ENCODE data around the gene SERINC2. TPM values are rescaled to one million over a fixed set of nuclear protein-coding genes. Genes with fewer than 3 reads are reported as not detected.
A peak's percentile ranks its signal among the peaks of the same experiment; 100 is the strongest.
"Not testable (repeated sequence)": the region's sequence is repeated elsewhere in the genome, so short reads cannot be mapped to it uniquely, and the experiment has no call there.

The SERINC2 gene
- total RNA-seq, 1 donor: 21.2 TPM

GRCh38 chr1:31426249-31426922 lies 13.4 kb downstream of the SERINC2 start:
- no peak for TF ChIP-seq CTCF (IDR thresholded peaks at IDR 0.05; ENCODE audit: insufficient read depth, low read depth, low read length)
- H3K4me3 ChIP-seq (ENCODE audit: low read depth, low read length): no peak overlapping the region
- DNase-seq (ENCODE audit: low read depth): no peak

GRCh38 chr1:31427322-31427721 lies 14.3 kb downstream of the SERINC2 start:
- no peak overlapping the region for H3K4me3 ChIP-seq (ENCODE audit: low read depth, low read length)
- no peak for DNase-seq (ENCODE audit: low read depth)
- no peak for TF ChIP-seq CTCF (IDR thresholded peaks at IDR 0.05; ENCODE audit: insufficient read depth, low read depth, low read length)

- TF ChIP-seq CTCF (IDR thresholded peaks at IDR 0.05; ENCODE audit: insufficient read depth, low read depth, low read length): no peak
- no peak for DNase-seq (ENCODE audit: low read depth)
- no peak overlapping the region for H3K4me3 ChIP-seq (ENCODE audit: low read depth, low read length)
Observed at GRCh38 chr1:31428436-31429221, 15.6 kb downstream of the SERINC2 start.

GRCh38 chr1:31429583-31429982 lies 16.6 kb downstream of the SERINC2 start:
- H3K4me3 ChIP-seq (ENCODE audit: low read depth, low read length): no peak overlapping the region
- DNase-seq (ENCODE audit: low read depth): no peak
- no peak for TF ChIP-seq CTCF (IDR thresholded peaks at IDR 0.05; ENCODE audit: insufficient read depth, low read depth, low read length)

GRCh38 chr1:31431351-31432257 lies 18.6 kb downstream of the SERINC2 start:
- DNase-seq (ENCODE audit: low read depth): peak; percentile 17
- not testable (repeated sequence) for H3K4me3 ChIP-seq (ENCODE audit: low read depth, low read length)

- no peak for DNase-seq (ENCODE audit: low read depth)
- TF ChIP-seq CTCF (IDR thresholded peaks at IDR 0.05; ENCODE audit: insufficient read depth, low read depth, low read length): no peak
- H3K4me3 ChIP-seq (ENCODE audit: low read depth, low read length): no peak overlapping the region
Observed at GRCh38 chr1:31432592-31433395, 19.8 kb downstream of the SERINC2 start.
